Naive B cell (primary cell): ENCODE data around the gene SH3TC1. TPM values are rescaled to one million over a fixed set of nuclear protein-coding genes. Genes with fewer than 3 reads are reported as not detected.

Source experiments
- ATAC-seq, 2 donors: fragments of 150-1000 bp; cut with Tn5 transposase; 2 replicates each; pipeline ENCODE4 v1.10.0; 2021; ENCODE audit warnings: low read depth in 2 of 2, mild to moderate bottlenecking in 2 of 2, moderate library complexity in 2 of 2
- DNase-seq: peaks from one replicate; pipeline ENCODE4 v3.0.0; 2022
- H3K27ac Mint-ChIP-seq, 6 donors: one replicate each; pipeline ENCODE4 v1.8.0; 2020 to 2022; ENCODE audit warnings: mild to moderate bottlenecking in 6 of 6, mixed read lengths in 6 of 6, moderate library complexity in 5 of 6, inconsistent platforms in 2 of 6
- H3K27me3 Mint-ChIP-seq, 3 donors: one replicate each; pipeline ENCODE4 v1.8.0; 2021 to 2022; ENCODE audit warnings: mixed read lengths in 3 of 3, mild to moderate bottlenecking in 1 of 3
- H3K36me3 Mint-ChIP-seq, 2 donors: one replicate each; pipeline ENCODE4 v1.8.0; 2020 to 2022; ENCODE audit warnings: mixed read lengths in 2 of 2, inconsistent platforms in 1 of 2, mild to moderate bottlenecking in 1 of 2
- H3K4me1 Mint-ChIP-seq, 3 donors: one replicate each; pipeline ENCODE4 v1.8.0; 2020 to 2022; ENCODE audit warnings: mixed read lengths in 3 of 3, inconsistent platforms in 1 of 3, mild to moderate bottlenecking in 1 of 3, moderate library complexity in 1 of 3
- H3K4me3 Mint-ChIP-seq, 8 donors: one replicate each; pipeline ENCODE4 v1.8.0; 2020 to 2022; ENCODE audit warnings: mild to moderate bottlenecking in 8 of 8, mixed read lengths in 8 of 8, moderate library complexity in 8 of 8, inconsistent platforms in 2 of 8
- H3K9me3 Mint-ChIP-seq, 7 donors: one replicate each; pipeline ENCODE4 v1.8.0; 2020 to 2022; ENCODE audit warnings: mixed read lengths in 7 of 7, mild to moderate bottlenecking in 5 of 7, inconsistent platforms in 2 of 7, moderate library complexity in 1 of 7
- polyA plus RNA-seq, 6 donors: library from polyadenylated mRNA; unstranded; fragments of 300-500 nt; fragmentation: Illumina TruSeq; gene quantifications; one replicate each; pipeline ENCODE4 v1.2.3, GENCODE V29; 2021; ENCODE audit warnings: low read depth in 6 of 6

SH3TC1 gene
- polyA plus RNA-seq, 6 donors from 2014 or later = 24.1 to 64.3 (median 37.5) TPM

- peak overlapping the region in 4 of 6 donors; percentile 50 to 86 (median 74) for H3K27ac Mint-ChIP-seq
- H3K27me3 Mint-ChIP-seq = no peaks in the 10 kb centered on the region
- H3K36me3 Mint-ChIP-seq = peaks cover 37 to 41% of the 10 kb centered on the region in 2 donors
- peaks cover 9 to 28% (median 13%) of the 10 kb centered on the region in 3 donors for H3K4me1 Mint-ChIP-seq
- DNase-seq = no peak
- H3K4me3 Mint-ChIP-seq = no peak overlapping the region
- H3K9me3 Mint-ChIP-seq = no peaks in the 10 kb centered on the region
- ATAC-seq = no peak
These were observed 21.8 kb downstream of the SH3TC1 start for GRCh38 chr4:8220661-8221450.

GRCh38 chr4:8221476-8221875 lies 22.4 kb downstream of the SH3TC1 start:
- Mint-ChIP-seq H3K4me3 (no peak overlapping the region), H3K27me3 (no peaks in the 10 kb centered on the region), H3K36me3 (peaks cover 37 to 41% of the 10 kb centered on the region in 2 donors), H3K9me3 (no peaks in the 10 kb centered on the region), H3K4me1 (peaks cover 9 to 28% (median 13%) of the 10 kb centered on the region in 3 donors), H3K27ac (peak overlapping the region in 5 of 6 donors; percentile 10 to 79 (median 71))
- ATAC-seq (peak; percentile 43 to 55), DNase-seq (no peak)

- H3K27ac Mint-ChIP-seq = peak overlapping the region in 3 of 6 donors; percentile 50 to 79 (median 73)
These were observed 22.9 kb downstream of the SH3TC1 start for GRCh38 chr4:8221985-8222384.

GRCh38 chr4:8222609-8223388 lies 23.7 kb downstream of the SH3TC1 start:
- H3K36me3 Mint-ChIP-seq = peaks cover 37 to 41% of the 10 kb centered on the region in 2 donors
- ATAC-seq (no peak), DNase-seq (no peak)
- H3K27me3 Mint-ChIP-seq = no peaks in the 10 kb centered on the region
- no peaks in the 10 kb centered on the region for H3K9me3 Mint-ChIP-seq
- peaks cover 9 to 28% (median 13%) of the 10 kb centered on the region in 3 donors for H3K4me1 Mint-ChIP-seq
- peak overlapping the region in 3 of 6 donors; percentile 4 to 73 (median 43) for H3K27ac Mint-ChIP-seq
- peak overlapping the region in 1 of 8 donors; percentile 24 for H3K4me3 Mint-ChIP-seq

More at GRCh38 chr4:8221985-8222384, 22.9 kb downstream of the SH3TC1 start:
- ATAC-seq (no peak), DNase-seq (no peak)
- Mint-ChIP-seq H3K36me3 (peaks cover 37 to 41% of the 10 kb centered on the region in 2 donors), H3K4me1 (peaks cover 9 to 28% (median 13%) of the 10 kb centered on the region in 3 donors), H3K27me3 (no peaks in the 10 kb centered on the region), H3K9me3 (no peaks in the 10 kb centered on the region), H3K4me3 (peak overlapping the region in 1 of 8 donors; percentile 68)

GRCh38 chr4:8224267-8224974 lies 25.3 kb downstream of the SH3TC1 start:
- Mint-ChIP-seq H3K27me3 (no peaks in the 10 kb centered on the region), H3K9me3 (no peaks in the 10 kb centered on the region), H3K27ac (peak overlapping the region in 2 of 6 donors; percentile 13 to 24), H3K4me1 (peaks cover 18 to 36% (median 23%) of the 10 kb centered on the region in 3 donors), H3K36me3 (peaks cover 37 to 41% of the 10 kb centered on the region in 2 donors), H3K4me3 (no peak overlapping the region)
- ATAC-seq (no peak), DNase-seq (no peak)

- Mint-ChIP-seq H3K4me1 (peaks cover 19 to 36% (median 26%) of the 10 kb centered on the region in 3 donors), H3K27me3 (no peaks in the 10 kb centered on the region), H3K4me3 (peak overlapping the region in 1 of 8 donors; percentile 21), H3K9me3 (no peaks in the 10 kb centered on the region), H3K36me3 (peaks cover 30 to 35% of the 10 kb centered on the region in 2 donors), H3K27ac (peak overlapping the region in 2 of 6 donors; percentile 13 to 84)
- DNase-seq (no peak), ATAC-seq (no peak)
These were observed 26.0 kb downstream of the SH3TC1 start for GRCh38 chr4:8224975-8225625.

- no peak overlapping the region for H3K27ac Mint-ChIP-seq
- H3K27me3 Mint-ChIP-seq = no peaks in the 10 kb centered on the region
These were observed 26.8 kb downstream of the SH3TC1 start for GRCh38 chr4:8225706-8226443.

GRCh38 chr4:8227201-8227770 lies 28.2 kb downstream of the SH3TC1 start:
- Mint-ChIP-seq H3K36me3 (peaks cover 15 to 20% of the 10 kb centered on the region in 2 donors), H3K4me1 (peaks cover 23 to 34% (median 26%) of the 10 kb centered on the region in 3 donors), H3K4me3 (peak overlapping the region in 1 of 8 donors; percentile 25), H3K27ac (no peak overlapping the region), H3K9me3 (no peaks in the 10 kb centered on the region), H3K27me3 (no peaks in the 10 kb centered on the region)
- no peak for ATAC-seq
- DNase-seq = no peak

More at GRCh38 chr4:8225706-8226443, 26.8 kb downstream of the SH3TC1 start:
- no peaks in the 10 kb centered on the region for H3K9me3 Mint-ChIP-seq
- H3K4me1 Mint-ChIP-seq = peaks cover 24 to 36% (median 28%) of the 10 kb centered on the region in 3 donors
- no peak for DNase-seq
- no peak overlapping the region for H3K4me3 Mint-ChIP-seq
- no peak for ATAC-seq
- peaks cover 27 to 28% of the 10 kb centered on the region in 2 donors for H3K36me3 Mint-ChIP-seq

GRCh38 chr4:8227771-8228318 lies 28.8 kb downstream of the SH3TC1 start:
- no peak for DNase-seq
- Mint-ChIP-seq H3K27ac (peak overlapping the region in 2 of 6 donors; percentile 36 to 93), H3K4me1 (peaks cover 23 to 29% (median 26%) of the 10 kb centered on the region in 3 donors), H3K36me3 (peaks cover 15 to 20% of the 10 kb centered on the region in 2 donors), H3K4me3 (no peak overlapping the region), H3K9me3 (no peaks in the 10 kb centered on the region), H3K27me3 (no peaks in the 10 kb centered on the region)
- no peak for ATAC-seq

- H3K9me3 Mint-ChIP-seq = no peaks in the 10 kb centered on the region
- H3K4me3 Mint-ChIP-seq = peak overlapping the region in 5 of 8 donors; percentile 9 to 65 (median 25)
- peak; percentile 72 to 76 for ATAC-seq
- H3K4me1 Mint-ChIP-seq = peaks cover 23 to 29% (median 26%) of the 10 kb centered on the region in 3 donors
- peak overlapping the region in 5 of 6 donors; percentile 39 to 96 (median 91) for H3K27ac Mint-ChIP-seq
- H3K27me3 Mint-ChIP-seq = no peaks in the 10 kb centered on the region
- peaks cover 13 to 15% of the 10 kb centered on the region in 2 donors for H3K36me3 Mint-ChIP-seq
- DNase-seq = peak; percentile 60
These were observed 29.5 kb downstream of the SH3TC1 start for GRCh38 chr4:8228319-8229250.
